ENCODE results near the gene SIAE.

The SIAE gene

GRCh38 chr11:124623861-124624525 is 49.5 kb downstream of the SIAE start:
- no peak for DNase-seq (ENCODE audit: low spot score)
- ChIA-PET CTCF (interaction anchor here (0.6 to 0.7 kb wide), 3 partner anchors 21 to 275 kb away, joined by 3 read pairs; no protein-coding TSS in a partner anchor), POLR2A (ENCODE audit: low non-redundant PET) (no interaction called here)
- no peak for TF ChIP-seq CTCF (conservative IDR thresholded peaks at IDR 0.05; ENCODE audit: low read depth)
- no peak overlapping the region for H3K27ac ChIP-seq

DNA sequence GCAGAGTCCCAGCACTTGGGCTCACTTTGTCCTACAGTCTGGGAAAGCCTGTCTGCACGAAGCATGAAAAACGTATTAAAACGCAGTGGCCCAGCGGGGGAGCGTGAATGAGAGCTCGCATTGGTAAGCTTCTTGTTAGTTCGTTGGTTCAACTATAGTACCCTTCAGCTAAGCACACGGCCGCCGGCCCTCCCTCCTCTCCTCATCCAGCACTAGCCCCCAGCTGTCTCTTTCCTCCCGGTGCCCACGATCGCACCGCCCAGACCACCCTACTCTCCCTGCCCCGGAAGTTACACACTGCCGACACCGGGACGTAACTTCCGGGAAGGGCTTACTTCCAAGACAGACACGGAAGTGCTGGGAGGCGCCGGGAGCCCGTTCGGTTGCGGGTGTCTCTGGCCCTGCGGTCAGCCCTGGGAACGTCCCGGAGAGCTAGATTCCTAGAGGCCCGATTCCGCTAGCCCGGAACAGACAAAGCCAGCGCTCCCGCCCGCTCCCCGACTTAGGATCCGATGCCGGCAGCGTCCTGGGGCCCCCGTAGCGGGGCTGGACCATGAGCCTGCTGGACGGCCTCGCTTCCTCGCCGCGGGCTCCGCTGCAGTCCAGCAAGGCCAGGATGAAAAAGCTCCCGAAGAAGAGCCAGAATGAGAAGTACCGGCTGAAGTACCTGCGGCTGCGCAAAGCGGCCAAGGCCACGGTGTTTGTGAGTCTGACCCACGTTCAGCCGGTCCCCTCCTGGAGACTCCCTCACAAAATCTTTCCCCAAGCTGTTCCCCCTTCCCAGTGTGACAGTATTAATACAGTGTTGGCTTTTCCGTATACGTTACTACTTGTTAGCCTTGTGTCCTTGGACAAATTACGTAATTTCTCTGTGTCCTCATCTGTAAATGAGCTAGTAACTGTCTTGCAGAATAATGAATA is 50.7 kb downstream of the SIAE start, which contains the start of gene TBRG1:
TBRG1 (plus strand) TSS at position 334 of the 921 bp plus-strand sequence; CDS start at position 554, 220 bp downstream.
- peak within 1 kb of the TSS; percentile 90 for H3K27ac ChIP-seq
- DNase-seq (ENCODE audit: low spot score), result peak; percentile 85
- TF ChIP-seq CTCF (conservative IDR thresholded peaks at IDR 0.05; ENCODE audit: low read depth), result no peak
- ChIA-PET CTCF (interaction anchor here (0.6 to 0.9 kb wide), 3 partner anchors 13 to 171 kb away, joined by 3 to 7 read pairs (median 3); no protein-coding TSS in a partner anchor), POLR2A (ENCODE audit: low non-redundant PET) (interaction anchor here (0.6 kb wide), 1 partner anchor 10 kb away, joined by 4 read pairs; no protein-coding TSS in a partner anchor)

GRCh38 chr11:124618863-124619262 is 54.7 kb downstream of the SIAE start:
- CTCF ChIA-PET, result interaction anchor here (1.0 kb wide), 1 partner anchor 547 kb away, joined by 3 read pairs; no protein-coding TSS in a partner anchor
- TF ChIP-seq CTCF (conservative IDR thresholded peaks at IDR 0.05; ENCODE audit: low read depth), result no peak
- H3K27ac ChIP-seq, result no peak overlapping the region
- no peak for DNase-seq (ENCODE audit: low spot score)
- POLR2A ChIA-PET (ENCODE audit: low non-redundant PET), result no interaction called here

GRCh38 chr11:124612567-124613246 is 60.8 kb downstream of the SIAE start:
- H3K27ac ChIP-seq, result no peak overlapping the region
- DNase-seq (ENCODE audit: low spot score), result no peak
- no peak for TF ChIP-seq CTCF (conservative IDR thresholded peaks at IDR 0.05; ENCODE audit: low read depth)
- CTCF ChIA-PET, result no interaction called here
- POLR2A ChIA-PET (ENCODE audit: low non-redundant PET), result interaction anchor here (0.9 kb wide), 1 partner anchor 10 kb away, joined by 4 read pairs; no protein-coding TSS in a partner anchor

DNA sequence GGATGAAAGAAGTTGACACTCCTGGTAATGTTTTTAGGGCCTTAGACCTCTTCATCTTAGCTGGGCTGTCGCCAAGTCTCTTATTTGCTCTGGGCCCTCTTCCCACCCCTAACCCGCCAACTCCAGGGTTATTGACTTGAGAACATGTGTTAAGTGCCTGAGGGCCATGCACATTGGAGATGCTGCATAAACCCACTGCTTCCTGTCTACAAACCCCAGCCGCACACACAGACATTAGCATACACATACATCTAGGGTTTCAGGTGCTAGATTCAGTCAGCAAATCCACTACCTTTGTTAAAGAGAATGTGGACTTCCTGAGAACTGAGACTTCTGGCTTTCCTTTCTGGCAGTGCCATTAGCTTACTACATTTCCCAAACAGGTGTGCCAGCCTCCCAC is 61.5 kb downstream of the SIAE start:
- ChIA-PET CTCF (interaction anchor here (0.7 kb wide), 1 partner anchor 95 kb away, joined by 6 read pairs; no protein-coding TSS in a partner anchor), POLR2A (ENCODE audit: low non-redundant PET) (interaction anchor here (0.9 kb wide), 1 partner anchor 10 kb away, joined by 4 read pairs; no protein-coding TSS in a partner anchor)
- no peak for TF ChIP-seq CTCF (conservative IDR thresholded peaks at IDR 0.05; ENCODE audit: low read depth)
- no peak for DNase-seq (ENCODE audit: low spot score)
- no peak overlapping the region for H3K27ac ChIP-seq

All from RWPE1 (cell line).